Caco-2 (cell line): ENCODE data around the gene TENT5A. TPM values are rescaled to one million over a fixed set of nuclear protein-coding genes. Genes with fewer than 3 reads are reported as not detected.

Experiments
- BruUV-seq: library from RNA; stranded (reverse); fragments of 400-500 nt; replicated peaks from 2 replicates; lab custom pipeline; 2021; lab: Mats Ljungman, UMichigan
- CTCF ChIA-PET: fragments of 300-600 bp; sonication (Branson Sonifier 250); formaldehyde crosslinking; loops from one replicate; lab custom pipeline; 2022; ENCODE audit warnings: antibody characterized with exemption; lab: Charles Lee
- POLR2A ChIA-PET: fragments of 300-600 bp; sonication (Branson Sonifier 250); formaldehyde crosslinking; loops from one replicate; lab custom pipeline; 2022; ENCODE audit warnings: antibody characterized with exemption; lab: Charles Lee
- DNase-seq, 2 experiments: peaks; one replicate each; pipeline versions ENCODE4 v3.0.0 to v3.0.0-alpha.2; 2020 to 2022
- H3K27me3 ChIP-seq: replicated peaks from 2 replicates; pipeline ENCODE4 v1.6.0; 2011; ENCODE audit warnings: low read length; ENCODE audit not compliant: control insufficient read depth, insufficient read depth
- H3K36me3 ChIP-seq: 2 replicates; pipeline ENCODE4 v1.5.1; 2011; ENCODE audit warnings: low read length; ENCODE audit not compliant: control insufficient read depth, insufficient read depth
- H3K4me1 ChIP-seq: fragments of 250-450 bp; sonication (Bioruptor Pico); 2 replicates; pipeline ENCODE4 v1.5.1; 2020; ENCODE audit warnings: mild to moderate bottlenecking
- H3K4me3 ChIP-seq: 2 replicates; pipeline ENCODE4 v1.5.1; 2011; ENCODE audit warnings: low read depth, mild to moderate bottlenecking, control low read depth, low read length
- H3K9me3 ChIP-seq: fragments of 250-450 bp; sonication (Bioruptor Pico); 2 replicates; pipeline ENCODE4 v1.5.1; 2020; ENCODE audit warnings: mild to moderate bottlenecking, moderate library complexity
- H3K27ac Mint-ChIP-seq: one replicate; pipeline ENCODE4 v1.8.0; 2022; ENCODE audit warnings: mixed read lengths; ENCODE audit not compliant: unreplicated experiment
- H3K27me3 Mint-ChIP-seq: one replicate; pipeline ENCODE4 v1.8.0; 2022; ENCODE audit warnings: mixed read lengths; ENCODE audit not compliant: insufficient read depth, unreplicated experiment
- H3K36me3 Mint-ChIP-seq: one replicate; pipeline ENCODE4 v1.8.0; 2022; ENCODE audit warnings: mild to moderate bottlenecking, mixed read lengths; ENCODE audit not compliant: insufficient read depth, unreplicated experiment
- H3K4me1 Mint-ChIP-seq: one replicate; pipeline ENCODE4 v1.8.0; 2022; ENCODE audit warnings: low read depth, mixed read lengths; ENCODE audit not compliant: unreplicated experiment
- H3K4me3 Mint-ChIP-seq: one replicate; pipeline ENCODE4 v1.8.0; 2022; ENCODE audit warnings: mild to moderate bottlenecking, moderate library complexity, mixed read lengths; ENCODE audit not compliant: unreplicated experiment
- H3K9me3 Mint-ChIP-seq: one replicate; pipeline ENCODE4 v1.8.0; 2022; ENCODE audit warnings: mixed read lengths; ENCODE audit not compliant: unreplicated experiment
- intact Hi-C: fragments of 100-400 bp; cut with micrococcal nuclease; formaldehyde crosslinking; loops from one replicate; pipeline ENCODE4 v1.10.0; 2022; ENCODE audit not compliant: unreplicated experiment
- total RNA-seq: library from RNA; stranded (reverse); gene quantifications from 2 replicates; pipeline ENCODE4 v1.2.3, GENCODE V29; 2022
- TF ChIP-seq, protein P1 (sequence below), 2 experiments: fragments of 200-600 bp in 1 of 2; IDR thresholded peaks; 1 replicate in 1 of 2; 2 replicates in 1 of 2; pipeline versions ENCODE4 v1.5.1 to v1.8.0; 2011 to 2022; ENCODE audit warnings: antibody characterized with exemption in 1 of 2, control low read depth in 1 of 2, inconsistent platforms in 1 of 2, low read depth in 1 of 2, low read length in 1 of 2, mild to moderate bottlenecking in 1 of 2, moderate library complexity in 1 of 2; ENCODE audit not compliant: insufficient read depth in 1 of 2, severe bottlenecking in 1 of 2, unreplicated experiment in 1 of 2

The TENT5A gene
- total RNA-seq, 1 experiment from 2014 or later: 45.0 TPM

DNA sequence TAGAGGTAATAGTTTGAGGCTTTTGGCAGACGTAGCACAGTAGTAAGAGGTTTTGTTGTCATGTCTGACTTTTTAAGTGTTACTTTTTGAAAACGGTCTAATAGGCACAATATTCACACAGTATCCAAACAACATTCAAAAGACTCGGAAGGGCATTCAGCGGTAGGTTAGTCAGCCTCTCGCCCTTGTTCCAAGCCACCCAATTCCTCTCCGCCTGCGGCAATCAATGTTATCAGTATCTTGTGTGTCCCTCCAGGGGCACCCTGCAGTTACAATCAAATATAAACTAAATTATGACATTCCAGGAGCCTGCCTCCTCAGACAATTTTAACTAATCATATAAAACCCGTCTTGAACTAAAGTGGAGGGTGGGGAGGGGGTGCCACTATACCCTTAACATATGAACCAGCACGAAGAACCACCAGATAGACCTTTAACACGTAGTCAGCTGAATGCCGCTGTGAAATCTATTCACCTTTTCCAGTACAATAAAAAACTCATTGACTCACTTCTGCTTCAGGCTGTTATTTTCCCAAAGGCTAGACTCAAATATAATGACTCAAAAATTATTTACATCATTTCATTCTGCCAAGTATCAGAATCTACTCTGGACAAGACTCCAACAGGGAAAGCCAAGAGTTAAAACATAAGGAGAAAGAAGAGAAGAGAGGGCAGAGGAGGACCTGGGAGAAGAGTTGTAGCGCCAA lies 1.6 kb downstream of the TENT5A start:
- POLR2A ChIA-PET: no interaction called here
- TSS peak; percentile 16 for BruUV-seq

GRCh38 chr6:81750200-81750599 lies 2.3 kb downstream of the TENT5A start:
- Histone ChIP-seq H3K4me3 (peak overlapping the region; percentile 89), H3K4me1 (peaks cover 22% of the 10 kb centered on the region), H3K27me3 (no peaks in the 10 kb centered on the region), H3K36me3 (peaks cover 2% of the 10 kb centered on the region), H3K9me3 (no peaks in the 10 kb centered on the region)
- intact Hi-C loops: loop anchor here (5.0 to 10.0 kb wide), 5 partner anchors 102 to 1143 kb away; no protein-coding TSS in a partner anchor
- Mint-ChIP-seq H3K27me3 (no peaks in the 10 kb centered on the region), H3K9me3 (no peaks in the 10 kb centered on the region), H3K4me3 (peak overlapping the region; percentile 95), H3K4me1 (peaks cover 26% of the 10 kb centered on the region), H3K36me3 (peaks cover 82% of the 10 kb centered on the region), H3K27ac (peak overlapping the region; percentile 73)
- TF ChIP-seq, protein P1, sequence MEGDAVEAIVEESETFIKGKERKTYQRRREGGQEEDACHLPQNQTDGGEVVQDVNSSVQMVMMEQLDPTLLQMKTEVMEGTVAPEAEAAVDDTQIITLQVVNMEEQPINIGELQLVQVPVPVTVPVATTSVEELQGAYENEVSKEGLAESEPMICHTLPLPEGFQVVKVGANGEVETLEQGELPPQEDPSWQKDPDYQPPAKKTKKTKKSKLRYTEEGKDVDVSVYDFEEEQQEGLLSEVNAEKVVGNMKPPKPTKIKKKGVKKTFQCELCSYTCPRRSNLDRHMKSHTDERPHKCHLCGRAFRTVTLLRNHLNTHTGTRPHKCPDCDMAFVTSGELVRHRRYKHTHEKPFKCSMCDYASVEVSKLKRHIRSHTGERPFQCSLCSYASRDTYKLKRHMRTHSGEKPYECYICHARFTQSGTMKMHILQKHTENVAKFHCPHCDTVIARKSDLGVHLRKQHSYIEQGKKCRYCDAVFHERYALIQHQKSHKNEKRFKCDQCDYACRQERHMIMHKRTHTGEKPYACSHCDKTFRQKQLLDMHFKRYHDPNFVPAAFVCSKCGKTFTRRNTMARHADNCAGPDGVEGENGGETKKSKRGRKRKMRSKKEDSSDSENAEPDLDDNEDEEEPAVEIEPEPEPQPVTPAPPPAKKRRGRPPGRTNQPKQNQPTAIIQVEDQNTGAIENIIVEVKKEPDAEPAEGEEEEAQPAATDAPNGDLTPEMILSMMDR (IDR thresholded peaks at IDR 0.05; ENCODE audit: insufficient read depth in 1 of 2, low read depth in 1 of 2, low read length in 1 of 2, severe bottlenecking in 1 of 2, unreplicated experiment in 1 of 2): no peak
- no TSS peak for BruUV-seq
- no peak for DNase-seq
- ChIA-PET CTCF (no interaction called here), POLR2A (no interaction called here)

More for the DNA sequence above, 1.6 kb downstream of the TENT5A start:
- H3K9me3 ChIP-seq: no peaks in the 10 kb centered on the region
- peak overlapping the region; percentile 95 for H3K4me3 Mint-ChIP-seq
- intact Hi-C loops: loop anchor here (5.0 to 10.0 kb wide), 5 partner anchors 101 to 1144 kb away; no protein-coding TSS in a partner anchor
- H3K9me3 Mint-ChIP-seq: no peaks in the 10 kb centered on the region
- H3K4me1 ChIP-seq: peaks cover 24% of the 10 kb centered on the region
- DNase-seq: no peak
- TF ChIP-seq, protein P1 (IDR thresholded peaks at IDR 0.05; ENCODE audit: insufficient read depth in 1 of 2, low read depth in 1 of 2, low read length in 1 of 2, severe bottlenecking in 1 of 2, unreplicated experiment in 1 of 2): no peak
- no peaks in the 10 kb centered on the region for H3K27me3 ChIP-seq
- H3K4me1 Mint-ChIP-seq: peaks cover 26% of the 10 kb centered on the region
- no peaks in the 10 kb centered on the region for H3K27me3 Mint-ChIP-seq
- peak overlapping the region; percentile 73 for H3K27ac Mint-ChIP-seq
- H3K36me3 ChIP-seq: peaks cover 2% of the 10 kb centered on the region
- CTCF ChIA-PET: no interaction called here
- H3K36me3 Mint-ChIP-seq: peaks cover 80% of the 10 kb centered on the region
- H3K4me3 ChIP-seq: peak overlapping the region; percentile 89

GRCh38 chr6:81749707-81750106 lies 2.8 kb downstream of the TENT5A start:
- peaks cover 17% of the 10 kb centered on the region for H3K4me1 ChIP-seq
- H3K9me3 Mint-ChIP-seq: no peaks in the 10 kb centered on the region
- DNase-seq: no peak
- H3K4me1 Mint-ChIP-seq: peaks cover 26% of the 10 kb centered on the region
- H3K36me3 Mint-ChIP-seq: peaks cover 86% of the 10 kb centered on the region
- H3K4me3 Mint-ChIP-seq: peak overlapping the region; percentile 95
- ChIA-PET POLR2A (no interaction called here), CTCF (no interaction called here)
- H3K9me3 ChIP-seq: no peaks in the 10 kb centered on the region
- H3K36me3 ChIP-seq: peaks cover 2% of the 10 kb centered on the region
- TF ChIP-seq, protein P1 (IDR thresholded peaks at IDR 0.05; ENCODE audit: insufficient read depth in 1 of 2, low read depth in 1 of 2, low read length in 1 of 2, severe bottlenecking in 1 of 2, unreplicated experiment in 1 of 2): no peak
- H3K4me3 ChIP-seq: peak overlapping the region; percentile 89
- H3K27me3 ChIP-seq: no peaks in the 10 kb centered on the region
- no TSS peak for BruUV-seq
- H3K27ac Mint-ChIP-seq: peak overlapping the region; percentile 73
- intact Hi-C loops: loop anchor here (5.0 to 10.0 kb wide), 5 partner anchors 103 to 1142 kb away; no protein-coding TSS in a partner anchor
- no peaks in the 10 kb centered on the region for H3K27me3 Mint-ChIP-seq
